HG02642 (cell line): Measurements from ENCODE around the gene LRRC45.
"Not testable (repeated sequence)": the region's sequence is repeated elsewhere in the genome, so short reads cannot be mapped to it uniquely, and the experiment has no call there.

Experiments used
- ATAC-seq: cut with Tn5 transposase; IDR thresholded peaks from one replicate; pipeline ENCODE4 v1.9.1; 2021; ENCODE audit warnings: mild to moderate bottlenecking; ENCODE audit not compliant: unreplicated experiment, poor library complexity

LRRC45 gene

GRCh38 chr17:82031303-82031884, 8.3 kb downstream of the LRRC45 start, which contains the start of gene RAC3:
RAC3 (plus strand) TSS chr17:82031678; CDS start chr17:82031762, 84 bp downstream.
- no peak for ATAC-seq

GRCh38 chr17:82031885-82032627, 9.0 kb downstream of the LRRC45 start:
- ATAC-seq = no peak

GRCh38 chr17:82033359-82034085, 10.4 kb downstream of the LRRC45 start:
- ATAC-seq = no peak

- ATAC-seq = no peak
Measured at GRCh38 chr17:82034371-82035011, 11.4 kb downstream of the LRRC45 start.

GRCh38 chr17:82035488-82035887, 12.4 kb downstream of the LRRC45 start:
- no peak for ATAC-seq

GRCh38 chr17:82035956-82036633, 13.0 kb downstream of the LRRC45 start:
- no peak for ATAC-seq

GRCh38 chr17:82036634-82037091, 13.6 kb downstream of the LRRC45 start:
- ATAC-seq = no peak

GRCh38 chr17:82037092-82037888, 14.2 kb downstream of the LRRC45 start, which contains the start of gene DCXR:
DCXR (minus strand) TSS chr17:82037697; CDS start chr17:82037682, 15 bp downstream.
- ATAC-seq = peak; percentile 88

GRCh38 chr17:82037889-82038195, 14.7 kb downstream of the LRRC45 start:
- no peak for ATAC-seq

GRCh38 chr17:82038796-82039409, 15.8 kb downstream of the LRRC45 start:
- ATAC-seq = not testable (repeated sequence)

GRCh38 chr17:82039695-82040299, 16.7 kb downstream of the LRRC45 start:
- ATAC-seq = no peak

- ATAC-seq = no peak
Measured at GRCh38 chr17:82041144-82041814, 18.2 kb downstream of the LRRC45 start.

- no peak for ATAC-seq
Measured at GRCh38 chr17:82042649-82043048, 19.5 kb downstream of the LRRC45 start.

- no peak for ATAC-seq
Measured at GRCh38 chr17:82043507-82043906, 20.4 kb downstream of the LRRC45 start.

GRCh38 chr17:82045936-82046484, 22.9 kb downstream of the LRRC45 start:
- ATAC-seq = no peak

GRCh38 chr17:82046903-82047302, 23.8 kb downstream of the LRRC45 start:
- no peak for ATAC-seq

GRCh38 chr17:82047379-82047778, 24.3 kb downstream of the LRRC45 start:
- ATAC-seq = no peak
